LNCaP clone FGC (cell line): Measurements from ENCODE around the gene CBX6.

ENCODE experiments used
- DNase-seq: peaks from one replicate; pipeline ENCODE4 v3.0.0-alpha.2; 2011; ENCODE audit warnings: low read depth
- H3K4me3 ChIP-seq: 2 replicates; pipeline ENCODE4 v1.5.1; 2011; ENCODE audit warnings: mild to moderate bottlenecking, low read depth, low read length, control low read depth
- CTCF ChIP-seq: IDR thresholded peaks from 2 replicates; pipeline ENCODE4 v1.5.1; 2012; ENCODE audit warnings: mild to moderate bottlenecking; ENCODE audit not compliant: control insufficient read depth, insufficient read depth; ENCODE audit errors: extremely low read depth

Gene CBX6

GRCh38 chr22:38901111-38901641 is 29.2 kb upstream of the CBX6 start:
- DNase-seq = no peak
- H3K4me3 ChIP-seq = no peak overlapping the region
- TF ChIP-seq CTCF = no peak

- DNase-seq = no peak
- H3K4me3 ChIP-seq = no peak overlapping the region
- TF ChIP-seq CTCF = no peak
Measured at GRCh38 chr22:38900677-38901076, 28.7 kb upstream of the CBX6 start.

- no peak for TF ChIP-seq CTCF
- no peak overlapping the region for H3K4me3 ChIP-seq
- no peak for DNase-seq
Measured at GRCh38 chr22:38891256-38891655, 19.2 kb upstream of the CBX6 start.

GRCh38 chr22:38890377-38890776 is 18.4 kb upstream of the CBX6 start:
- no peak for DNase-seq
- no peak overlapping the region for H3K4me3 ChIP-seq
- TF ChIP-seq CTCF = no peak

DNA sequence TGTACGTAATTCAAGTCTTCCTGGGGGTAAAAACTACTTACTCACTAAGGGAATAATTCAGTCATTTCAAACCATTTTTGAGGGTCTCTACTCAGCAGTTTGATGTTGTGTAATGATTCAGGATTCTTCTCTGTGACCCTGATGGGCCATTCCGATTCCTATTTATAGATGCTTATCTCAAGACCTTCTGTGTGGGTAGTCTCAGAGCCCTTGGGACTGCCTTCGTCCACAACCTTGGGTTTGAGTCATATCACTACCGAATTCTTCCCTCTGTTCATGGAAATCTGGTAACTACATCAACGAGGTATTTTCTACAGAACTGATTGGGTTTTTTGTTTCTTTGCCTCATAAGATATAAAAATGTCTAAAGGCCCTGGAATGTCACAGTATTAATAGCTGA is 14.3 kb upstream of the CBX6 start:
- TF ChIP-seq CTCF = no peak
- no peak for DNase-seq

DNA sequence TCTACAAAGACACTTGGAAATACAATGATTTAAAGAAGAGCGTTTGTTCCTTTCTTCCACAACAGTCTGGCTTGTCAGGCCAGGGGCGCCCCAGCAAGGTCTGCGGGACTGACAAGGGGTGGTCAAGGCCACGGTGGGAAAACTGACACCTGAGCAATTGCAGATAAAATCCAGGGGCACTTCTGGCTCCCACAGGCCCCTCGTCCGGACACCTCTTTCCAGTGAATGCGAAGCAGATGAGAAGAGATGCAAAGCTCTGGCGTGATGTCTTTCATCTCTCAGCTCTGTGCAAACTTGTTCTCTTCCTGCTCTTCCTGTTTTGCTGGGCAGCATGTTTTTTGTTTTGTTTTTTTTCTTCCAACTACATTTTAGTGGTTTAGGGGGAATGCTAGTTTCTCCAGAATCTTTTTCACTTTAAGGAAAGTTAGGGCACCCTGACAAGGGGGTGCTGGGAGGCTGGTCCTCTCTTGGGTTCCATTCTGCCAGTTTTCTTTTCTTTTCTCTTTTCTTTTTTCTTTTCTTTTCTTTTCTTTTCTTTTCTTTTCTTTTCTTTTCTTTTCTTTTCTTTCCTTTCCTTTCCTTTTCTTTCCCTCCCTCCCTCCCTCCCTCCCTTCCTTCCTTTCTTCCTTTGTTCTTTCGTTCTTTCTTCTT is 11.1 kb upstream of the CBX6 start:
- TF ChIP-seq CTCF = no peak
- DNase-seq = no peak
- no peak overlapping the region for H3K4me3 ChIP-seq

More for the DNA sequence above, 14.3 kb upstream of the CBX6 start:
- no peak overlapping the region for H3K4me3 ChIP-seq

DNA sequence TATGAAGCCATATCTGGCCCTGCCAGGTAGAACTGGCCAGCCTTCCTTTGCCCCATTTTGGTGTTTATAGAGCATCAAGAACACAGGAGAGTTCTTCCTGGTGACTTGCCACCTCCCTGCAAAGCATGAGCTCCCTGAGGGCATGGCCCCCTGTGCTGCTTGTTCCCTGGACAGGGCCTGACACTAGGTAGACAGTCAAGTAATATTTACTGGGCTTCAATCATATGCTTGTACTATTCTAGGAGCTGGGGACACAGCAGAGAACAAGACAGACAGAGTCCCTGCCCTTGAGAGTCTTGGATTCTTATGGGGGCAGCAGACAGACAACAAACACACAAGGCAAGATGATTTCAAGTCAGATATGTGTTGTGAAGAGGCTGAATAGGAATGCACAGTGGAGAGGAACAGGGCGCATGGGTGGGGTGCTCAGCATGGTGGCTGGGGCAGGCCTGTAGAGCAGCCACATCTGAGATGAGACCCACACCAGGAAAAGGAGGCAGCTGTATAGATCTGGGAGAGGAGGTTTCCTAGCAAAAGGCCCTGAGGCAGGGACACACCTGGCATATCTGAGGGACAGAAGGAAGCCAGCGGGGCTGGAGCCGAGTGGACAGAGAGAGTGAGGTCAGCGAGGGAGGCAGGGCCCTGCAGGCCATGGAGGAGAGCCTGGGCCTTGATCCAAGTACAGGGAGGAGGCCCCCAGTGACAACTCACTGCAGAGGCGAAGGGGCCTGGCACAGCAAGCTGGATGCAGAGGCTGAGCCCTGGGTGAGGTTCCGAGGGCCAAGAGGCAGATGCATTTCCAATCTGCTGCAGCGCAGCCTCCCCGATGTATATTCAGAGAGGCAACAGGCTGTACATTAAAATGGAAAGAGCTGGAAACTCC is 10.2 kb upstream of the CBX6 start:
- no peak overlapping the region for H3K4me3 ChIP-seq
- TF ChIP-seq CTCF = no peak
- no peak for DNase-seq
